ENCODE data around the gene HNRNPH3. TPM values are rescaled to one million over a fixed set of nuclear protein-coding genes. Genes with fewer than 3 reads are reported as not detected.

Gene HNRNPH3
- total RNA-seq, 1 donor from 2014 or later, result 199 TPM

- no peak overlapping the region for H3K27ac Mint-ChIP-seq
- H3K36me3 Mint-ChIP-seq, result no peaks in the 10 kb centered on the region
- H3K4me1 Mint-ChIP-seq (ENCODE audit: unreplicated experiment), result peaks cover 21% of the 10 kb centered on the region
- H3K9me3 Mint-ChIP-seq, result no peaks in the 10 kb centered on the region
- no peak for DNase-seq (ENCODE audit: extremely low spot score, unreplicated experiment)
- TF ChIP-seq CTCF (conservative IDR thresholded peaks at IDR 0.05), result no peak
- no peaks in the 10 kb centered on the region for H3K27me3 Mint-ChIP-seq
- no peak overlapping the region for H3K4me3 Mint-ChIP-seq
Measured at GRCh38 chr10:68296843-68297663, 34.8 kb upstream of the HNRNPH3 start.

DNA sequence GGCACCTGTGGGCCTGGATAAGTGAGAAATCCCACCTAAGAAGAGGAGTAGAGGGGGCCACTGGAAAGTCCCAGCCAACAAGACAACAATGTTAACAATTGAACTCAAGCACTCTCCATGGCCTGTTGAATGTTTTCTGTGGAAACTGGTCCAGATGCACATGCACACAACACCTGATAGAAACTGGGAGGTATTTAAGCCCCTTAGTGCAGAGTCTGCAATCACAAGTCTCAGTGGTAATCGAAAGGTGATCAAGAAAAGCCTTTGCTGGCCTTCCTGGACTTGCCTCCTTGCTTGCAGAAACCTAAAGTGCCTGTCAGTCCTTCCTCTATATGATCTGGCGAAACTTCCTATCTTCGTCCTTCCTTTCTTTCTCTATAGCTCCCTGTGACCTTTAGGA lies 30.6 kb upstream of the HNRNPH3 start:
- no peaks in the 10 kb centered on the region for H3K27me3 Mint-ChIP-seq
- no peak overlapping the region for H3K4me3 Mint-ChIP-seq
- no peaks in the 10 kb centered on the region for H3K36me3 Mint-ChIP-seq
- TF ChIP-seq CTCF (conservative IDR thresholded peaks at IDR 0.05), result no peak
- H3K9me3 Mint-ChIP-seq, result peaks cover 2% of the 10 kb centered on the region
- H3K4me1 Mint-ChIP-seq (ENCODE audit: unreplicated experiment), result peaks cover 23% of the 10 kb centered on the region
- DNase-seq (ENCODE audit: extremely low spot score, unreplicated experiment), result no peak
- H3K27ac Mint-ChIP-seq, result no peak overlapping the region

GRCh38 chr10:68301790-68302502 lies 29.9 kb upstream of the HNRNPH3 start:
- H3K27me3 Mint-ChIP-seq, result no peaks in the 10 kb centered on the region
- no peak overlapping the region for H3K4me3 Mint-ChIP-seq
- H3K9me3 Mint-ChIP-seq, result peaks cover 3% of the 10 kb centered on the region
- no peaks in the 10 kb centered on the region for H3K36me3 Mint-ChIP-seq
- peak overlapping the region; percentile 35 for H3K27ac Mint-ChIP-seq
- peaks cover 20% of the 10 kb centered on the region for H3K4me1 Mint-ChIP-seq (ENCODE audit: unreplicated experiment)
- DNase-seq (ENCODE audit: extremely low spot score, unreplicated experiment), result no peak
- TF ChIP-seq CTCF (conservative IDR thresholded peaks at IDR 0.05), result peak; percentile 77

- TF ChIP-seq CTCF (conservative IDR thresholded peaks at IDR 0.05), result peak; percentile 11
- Mint-ChIP-seq H3K36me3 (no peaks in the 10 kb centered on the region), H3K27ac (peak overlapping the region; percentile 35), H3K27me3 (no peaks in the 10 kb centered on the region), H3K4me3 (no peak overlapping the region), H3K4me1 (ENCODE audit: unreplicated experiment) (peaks cover 20% of the 10 kb centered on the region), H3K9me3 (peaks cover 3% of the 10 kb centered on the region)
- no peak for DNase-seq (ENCODE audit: extremely low spot score, unreplicated experiment)
Measured at GRCh38 chr10:68302503-68302823, 29.4 kb upstream of the HNRNPH3 start.

- peaks cover 20% of the 10 kb centered on the region for H3K4me1 Mint-ChIP-seq (ENCODE audit: unreplicated experiment)
- peaks cover 3% of the 10 kb centered on the region for H3K9me3 Mint-ChIP-seq
- H3K27ac Mint-ChIP-seq, result no peak overlapping the region
- TF ChIP-seq CTCF (conservative IDR thresholded peaks at IDR 0.05), result no peak
- H3K27me3 Mint-ChIP-seq, result no peaks in the 10 kb centered on the region
- no peaks in the 10 kb centered on the region for H3K36me3 Mint-ChIP-seq
- no peak for DNase-seq (ENCODE audit: extremely low spot score, unreplicated experiment)
- no peak overlapping the region for H3K4me3 Mint-ChIP-seq
Measured at GRCh38 chr10:68302871-68303270, 29.0 kb upstream of the HNRNPH3 start.

All from type B pancreatic cell (in vitro differentiated cells).